ENCODE measurements around the gene SFMBT2. TPM values are rescaled to one million over a fixed set of nuclear protein-coding genes. Genes with fewer than 3 reads are reported as not detected.
A peak's percentile ranks its signal among the peaks of the same experiment; 100 is the strongest.

Gene SFMBT2
- total RNA-seq, 4 donors from 2014 or later, result 7.1 to 13.2 (median 9.0) TPM

- Histone ChIP-seq H3K4me3 (replicated peaks in 1 of 3) (no peak overlapping the region), H3K27ac (no peak overlapping the region), H3K4me1 (no peaks in the 10 kb centered on the region), H3K9me3 (no peaks in the 10 kb centered on the region), H3K27me3 (no peaks in the 10 kb centered on the region), H3K36me3 (no peaks in the 10 kb centered on the region)
- TF ChIP-seq POLR2A (IDR thresholded peaks at IDR 0.05), result no peak
- TF ChIP-seq, protein P1, sequence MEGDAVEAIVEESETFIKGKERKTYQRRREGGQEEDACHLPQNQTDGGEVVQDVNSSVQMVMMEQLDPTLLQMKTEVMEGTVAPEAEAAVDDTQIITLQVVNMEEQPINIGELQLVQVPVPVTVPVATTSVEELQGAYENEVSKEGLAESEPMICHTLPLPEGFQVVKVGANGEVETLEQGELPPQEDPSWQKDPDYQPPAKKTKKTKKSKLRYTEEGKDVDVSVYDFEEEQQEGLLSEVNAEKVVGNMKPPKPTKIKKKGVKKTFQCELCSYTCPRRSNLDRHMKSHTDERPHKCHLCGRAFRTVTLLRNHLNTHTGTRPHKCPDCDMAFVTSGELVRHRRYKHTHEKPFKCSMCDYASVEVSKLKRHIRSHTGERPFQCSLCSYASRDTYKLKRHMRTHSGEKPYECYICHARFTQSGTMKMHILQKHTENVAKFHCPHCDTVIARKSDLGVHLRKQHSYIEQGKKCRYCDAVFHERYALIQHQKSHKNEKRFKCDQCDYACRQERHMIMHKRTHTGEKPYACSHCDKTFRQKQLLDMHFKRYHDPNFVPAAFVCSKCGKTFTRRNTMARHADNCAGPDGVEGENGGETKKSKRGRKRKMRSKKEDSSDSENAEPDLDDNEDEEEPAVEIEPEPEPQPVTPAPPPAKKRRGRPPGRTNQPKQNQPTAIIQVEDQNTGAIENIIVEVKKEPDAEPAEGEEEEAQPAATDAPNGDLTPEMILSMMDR (IDR thresholded peaks at IDR 0.05), result no peak
- intact Hi-C loops (cut with DNase I), result no loop called here
- DNase-seq, result no peak
- 92% methylated on average over 9 of the region's 9 CpGs for WGBS, 2 donors
These were observed 58.9 kb downstream of the SFMBT2 start for GRCh38 chr10:7351894-7352293.

GRCh38 chr10:7350541-7351195 is 60.2 kb downstream of the SFMBT2 start:
- Histone ChIP-seq H3K9me3 (no peaks in the 10 kb centered on the region), H3K27ac (no peak overlapping the region), H3K27me3 (no peaks in the 10 kb centered on the region), H3K36me3 (no peaks in the 10 kb centered on the region), H3K4me3 (replicated peaks in 1 of 3) (no peak overlapping the region), H3K4me1 (no peaks in the 10 kb centered on the region)
- intact Hi-C loops (cut with DNase I), result no loop called here
- WGBS, 2 donors, result 99% methylated on average over 3 of the region's 3 CpGs
- no peak for DNase-seq
- no peak for TF ChIP-seq POLR2A (IDR thresholded peaks at IDR 0.05)
- TF ChIP-seq, protein P1 (IDR thresholded peaks at IDR 0.05), result no peak

DNA sequence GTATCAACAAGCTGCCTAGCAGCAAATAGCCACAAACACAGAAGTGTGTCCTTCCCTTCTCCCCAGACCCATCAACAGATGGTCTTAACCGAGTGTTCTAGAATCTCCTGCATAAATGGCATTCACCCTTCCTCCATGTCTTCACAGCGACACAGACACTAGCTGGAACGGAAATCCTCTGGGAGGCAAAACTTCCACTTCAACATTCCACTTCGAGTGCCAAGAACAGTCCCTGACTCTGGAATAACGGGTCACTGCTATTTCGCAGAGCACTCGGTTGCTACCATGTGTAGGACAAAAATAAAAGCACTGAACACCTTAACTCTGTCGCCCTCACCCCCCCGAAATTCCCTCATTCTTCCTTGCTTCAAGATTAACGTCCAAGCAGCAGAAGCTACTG is 65.1 kb downstream of the SFMBT2 start:
- no peaks in the 10 kb centered on the region for H3K27me3 ChIP-seq
- H3K4me1 ChIP-seq, result no peaks in the 10 kb centered on the region
- no peaks in the 10 kb centered on the region for H3K9me3 ChIP-seq
- intact Hi-C loops (cut with DNase I), result no loop called here
- 67 to 70% methylated on average over 10 of the region's 10 CpGs for WGBS, 2 donors
- peak in 1 of 2 donors; percentile 5 for DNase-seq
- no peaks in the 10 kb centered on the region for H3K36me3 ChIP-seq
- peak overlapping the region in 2 of 3 donors; percentile 21 to 33 for H3K27ac ChIP-seq
- H3K4me3 ChIP-seq (replicated peaks in 1 of 3), result no peak overlapping the region
- TF ChIP-seq, protein P1 (IDR thresholded peaks at IDR 0.05), result no peak
- peak in 1 of 2 donors; percentile 8 for TF ChIP-seq POLR2A (IDR thresholded peaks at IDR 0.05)

- DNase-seq, result no peak
- intact Hi-C loops (cut with DNase I), result no loop called here
- 96 to 97% methylated on average over 3 of the region's 3 CpGs for WGBS, 2 donors
- H3K27ac ChIP-seq, result no peak overlapping the region
- H3K9me3 ChIP-seq, result no peaks in the 10 kb centered on the region
- H3K4me1 ChIP-seq, result no peaks in the 10 kb centered on the region
- H3K36me3 ChIP-seq, result no peaks in the 10 kb centered on the region
- TF ChIP-seq POLR2A (IDR thresholded peaks at IDR 0.05), result no peak
- TF ChIP-seq, protein P1 (IDR thresholded peaks at IDR 0.05), result no peak
- H3K27me3 ChIP-seq, result no peaks in the 10 kb centered on the region
- H3K4me3 ChIP-seq (replicated peaks in 1 of 3), result no peak overlapping the region
These were observed 67.8 kb downstream of the SFMBT2 start for GRCh38 chr10:7343040-7343439.

GRCh38 chr10:7340179-7340874 is 70.5 kb downstream of the SFMBT2 start:
- H3K4me3 ChIP-seq (replicated peaks in 1 of 3), result no peak overlapping the region
- TF ChIP-seq, protein P1 (IDR thresholded peaks at IDR 0.05), result no peak
- TF ChIP-seq POLR2A (IDR thresholded peaks at IDR 0.05), result no peak
- no peak for DNase-seq
- H3K4me1 ChIP-seq, result no peaks in the 10 kb centered on the region
- H3K27me3 ChIP-seq, result no peaks in the 10 kb centered on the region
- 67 to 74% methylated on average over 10 of the region's 10 CpGs for WGBS, 2 donors
- no peaks in the 10 kb centered on the region for H3K36me3 ChIP-seq
- no peak overlapping the region for H3K27ac ChIP-seq
- no peaks in the 10 kb centered on the region for H3K9me3 ChIP-seq
- intact Hi-C loops (cut with DNase I), result no loop called here
